Nephron progenitor cell (in vitro differentiated cells): ENCODE measurements around the gene MCU.

Source experiments
- DNase-seq: peaks from one replicate; pipeline ENCODE4 v3.0.0; 2021
- H3K27ac Mint-ChIP-seq: 2 replicates; pipeline ENCODE4 v1.8.0; 2021; ENCODE audit warnings: mild to moderate bottlenecking, moderate library complexity, mixed read lengths
- H3K27me3 Mint-ChIP-seq: 2 replicates; pipeline ENCODE4 v1.8.0; 2021; ENCODE audit warnings: mild to moderate bottlenecking, low read depth, mixed read lengths; ENCODE audit not compliant: poor library complexity
- H3K36me3 Mint-ChIP-seq: 2 replicates; pipeline ENCODE4 v1.8.0; 2021; ENCODE audit warnings: low read depth, mixed read lengths
- H3K4me1 Mint-ChIP-seq: 2 replicates; pipeline ENCODE4 v1.8.0; 2021; ENCODE audit warnings: mixed read lengths
- H3K4me3 Mint-ChIP-seq: 2 replicates; pipeline ENCODE4 v1.8.0; 2021; ENCODE audit warnings: mild to moderate bottlenecking, moderate library complexity, mixed read lengths
- H3K9me3 Mint-ChIP-seq: 2 replicates; pipeline ENCODE4 v1.8.0; 2021; ENCODE audit warnings: mild to moderate bottlenecking, moderate library complexity, mixed read lengths
- TF ChIP-seq, protein P1 (sequence below): fragments of 200-600 bp; sonication (generic); IDR thresholded peaks from 2 replicates; pipeline ENCODE4 v1.5.0; 2021; ENCODE audit warnings: antibody characterized with exemption

Gene MCU

DNA sequence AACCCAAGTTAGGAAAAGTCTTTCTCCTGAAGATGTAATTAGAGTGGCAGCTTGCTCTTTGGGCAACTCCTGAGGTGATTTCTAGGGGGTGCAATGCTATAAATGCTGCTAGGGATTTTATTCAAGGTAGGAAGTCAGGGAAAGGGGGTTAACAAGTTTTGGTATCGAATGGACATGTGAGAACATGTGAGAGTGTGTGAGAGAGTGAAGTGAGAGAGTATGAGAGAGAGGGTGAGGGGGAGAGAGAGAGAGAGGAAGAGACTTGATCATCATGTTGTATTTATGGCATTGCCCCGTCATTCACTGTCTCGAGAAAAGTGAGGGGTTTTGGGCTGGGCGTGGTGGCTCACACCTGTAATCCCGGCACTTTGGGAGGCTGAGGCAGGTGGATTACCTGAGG lies 50.9 kb downstream of the MCU start:
- DNase-seq: no peak
- H3K4me1 Mint-ChIP-seq: no peaks in the 10 kb centered on the region
- TF ChIP-seq, protein P1, sequence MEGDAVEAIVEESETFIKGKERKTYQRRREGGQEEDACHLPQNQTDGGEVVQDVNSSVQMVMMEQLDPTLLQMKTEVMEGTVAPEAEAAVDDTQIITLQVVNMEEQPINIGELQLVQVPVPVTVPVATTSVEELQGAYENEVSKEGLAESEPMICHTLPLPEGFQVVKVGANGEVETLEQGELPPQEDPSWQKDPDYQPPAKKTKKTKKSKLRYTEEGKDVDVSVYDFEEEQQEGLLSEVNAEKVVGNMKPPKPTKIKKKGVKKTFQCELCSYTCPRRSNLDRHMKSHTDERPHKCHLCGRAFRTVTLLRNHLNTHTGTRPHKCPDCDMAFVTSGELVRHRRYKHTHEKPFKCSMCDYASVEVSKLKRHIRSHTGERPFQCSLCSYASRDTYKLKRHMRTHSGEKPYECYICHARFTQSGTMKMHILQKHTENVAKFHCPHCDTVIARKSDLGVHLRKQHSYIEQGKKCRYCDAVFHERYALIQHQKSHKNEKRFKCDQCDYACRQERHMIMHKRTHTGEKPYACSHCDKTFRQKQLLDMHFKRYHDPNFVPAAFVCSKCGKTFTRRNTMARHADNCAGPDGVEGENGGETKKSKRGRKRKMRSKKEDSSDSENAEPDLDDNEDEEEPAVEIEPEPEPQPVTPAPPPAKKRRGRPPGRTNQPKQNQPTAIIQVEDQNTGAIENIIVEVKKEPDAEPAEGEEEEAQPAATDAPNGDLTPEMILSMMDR: no peak
- H3K27ac Mint-ChIP-seq: no peak overlapping the region
- H3K27me3 Mint-ChIP-seq: no peaks in the 10 kb centered on the region
- no peaks in the 10 kb centered on the region for H3K9me3 Mint-ChIP-seq
- H3K36me3 Mint-ChIP-seq: peaks cover 5% of the 10 kb centered on the region
- H3K4me3 Mint-ChIP-seq: no peak overlapping the region

DNA sequence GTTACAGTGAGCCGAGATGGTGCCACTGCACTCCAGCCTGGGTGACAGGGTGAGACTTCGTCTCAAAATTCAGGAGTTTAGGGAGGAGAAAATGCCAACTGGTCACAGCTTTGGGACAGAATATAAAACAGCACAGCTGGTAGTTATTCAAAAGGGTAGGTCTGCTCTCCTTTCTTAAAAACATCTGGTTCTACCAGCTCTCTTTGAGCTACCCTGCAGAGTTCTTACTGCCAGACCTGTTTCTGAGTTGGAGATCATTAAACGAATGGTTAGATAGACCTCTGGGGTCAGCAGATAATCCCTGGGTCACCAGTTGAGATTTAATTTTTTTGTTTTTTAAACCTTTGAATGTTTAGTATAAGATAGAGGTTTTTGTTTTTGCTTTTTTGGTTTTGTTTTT lies 52.6 kb downstream of the MCU start:
- TF ChIP-seq, protein P1: no peak
- Mint-ChIP-seq H3K27me3 (no peaks in the 10 kb centered on the region), H3K4me3 (no peak overlapping the region), H3K27ac (peak overlapping the region; percentile 32), H3K4me1 (no peaks in the 10 kb centered on the region), H3K9me3 (peaks cover 3% of the 10 kb centered on the region), H3K36me3 (peaks cover 9% of the 10 kb centered on the region)
- no peak for DNase-seq

DNA sequence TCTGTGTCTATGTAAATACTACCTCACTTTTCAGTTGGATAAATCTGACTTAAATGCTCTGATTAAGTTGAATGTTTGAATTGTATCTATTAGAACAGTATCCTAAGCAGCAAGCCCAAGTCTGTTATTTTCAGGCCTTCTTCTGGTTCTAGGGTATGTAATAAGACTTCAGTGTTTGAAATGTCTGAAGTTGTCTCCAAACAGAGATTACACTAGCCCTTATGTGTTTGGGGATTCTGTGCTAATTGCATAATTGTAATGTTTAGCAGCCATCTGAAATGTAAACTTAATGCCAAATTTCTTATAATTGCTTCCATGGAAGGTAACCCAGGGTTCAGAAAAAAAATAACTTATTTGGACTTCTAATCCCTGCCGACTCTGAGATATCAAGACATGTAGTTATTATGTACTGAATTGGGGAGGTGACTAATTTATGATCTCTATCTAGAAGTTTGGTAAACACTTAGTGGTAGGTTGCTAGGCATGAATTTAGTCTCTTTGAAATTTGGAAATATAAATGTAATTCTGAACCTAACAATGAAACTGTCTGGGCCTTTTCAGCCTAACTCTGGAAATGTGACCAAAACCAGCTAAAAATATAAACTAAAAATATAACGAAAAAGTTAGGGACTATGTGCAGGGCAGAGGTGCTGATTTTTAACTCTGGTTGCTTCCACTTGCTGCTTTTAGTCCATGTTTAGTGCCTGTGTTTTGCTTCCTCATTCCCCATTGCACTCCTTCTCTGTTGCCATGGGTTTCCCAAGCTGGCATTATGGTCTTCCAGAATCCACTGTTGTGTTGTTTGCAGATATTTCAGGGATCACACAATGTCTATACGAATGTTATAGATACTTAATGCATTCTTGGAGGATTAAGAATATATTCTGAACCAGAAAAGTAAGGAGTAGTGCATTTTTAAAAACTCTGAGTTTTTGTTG lies 54.8 kb downstream of the MCU start:
- Mint-ChIP-seq H3K36me3 (peaks cover 9% of the 10 kb centered on the region), H3K9me3 (peaks cover 3% of the 10 kb centered on the region), H3K4me1 (no peaks in the 10 kb centered on the region), H3K27me3 (no peaks in the 10 kb centered on the region), H3K4me3 (no peak overlapping the region), H3K27ac (peak overlapping the region; percentile 46)
- no peak for DNase-seq
- TF ChIP-seq, protein P1: no peak

DNA sequence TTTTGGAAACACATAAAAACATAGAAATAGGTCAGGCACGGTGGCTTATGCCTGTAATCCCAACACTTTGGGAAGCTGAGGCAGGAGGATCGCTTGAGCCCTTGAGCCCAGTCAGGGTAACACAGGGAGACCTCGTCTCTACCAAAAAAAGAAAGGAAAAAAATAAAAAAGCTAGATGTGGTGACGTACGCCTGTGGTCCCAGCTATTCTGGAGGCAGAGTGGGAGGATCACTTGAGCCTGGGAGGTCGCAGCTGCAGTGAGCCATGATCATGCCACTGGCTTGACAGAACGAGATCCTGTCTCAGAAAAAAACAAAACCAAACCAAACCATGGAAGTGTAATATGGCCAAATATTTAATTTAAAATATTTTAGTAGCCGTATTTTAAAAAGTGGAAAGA lies 55.6 kb downstream of the MCU start:
- no peak for DNase-seq
- H3K27me3 Mint-ChIP-seq: no peaks in the 10 kb centered on the region
- H3K4me1 Mint-ChIP-seq: no peaks in the 10 kb centered on the region
- H3K36me3 Mint-ChIP-seq: peaks cover 9% of the 10 kb centered on the region
- TF ChIP-seq, protein P1: no peak
- no peak overlapping the region for H3K4me3 Mint-ChIP-seq
- peaks cover 3% of the 10 kb centered on the region for H3K9me3 Mint-ChIP-seq
- H3K27ac Mint-ChIP-seq: no peak overlapping the region

DNA sequence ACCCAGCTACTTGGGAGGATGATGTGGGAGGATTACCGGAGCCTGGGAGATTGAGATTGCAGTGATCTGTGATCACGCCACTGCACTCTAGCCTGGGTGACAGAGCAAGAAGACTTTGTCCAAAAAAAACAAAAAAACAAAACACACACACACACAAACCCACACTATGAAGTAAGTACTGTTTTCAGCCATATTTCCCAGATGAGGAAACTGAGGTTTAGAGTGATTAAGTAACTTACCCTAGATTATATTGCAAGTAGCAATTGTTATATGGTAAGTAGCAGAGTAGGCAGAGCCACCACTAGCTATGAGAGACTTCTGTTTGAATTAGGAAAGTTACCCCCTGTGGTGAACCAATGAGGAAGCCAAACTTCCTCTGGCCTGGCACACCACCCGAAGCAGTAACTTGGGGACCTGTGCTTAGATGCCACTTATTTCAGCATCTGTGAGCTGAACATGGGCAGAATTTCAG lies 61.9 kb downstream of the MCU start:
- DNase-seq: no peak
- no peaks in the 10 kb centered on the region for H3K36me3 Mint-ChIP-seq
- H3K27ac Mint-ChIP-seq: no peak overlapping the region
- H3K27me3 Mint-ChIP-seq: no peaks in the 10 kb centered on the region
- peaks cover 8% of the 10 kb centered on the region for H3K4me1 Mint-ChIP-seq
- H3K4me3 Mint-ChIP-seq: no peak overlapping the region
- TF ChIP-seq, protein P1: no peak
- no peaks in the 10 kb centered on the region for H3K9me3 Mint-ChIP-seq
